ENCODE results near the gene FOCAD. TPM values are rescaled to one million over a fixed set of nuclear protein-coding genes. Genes with fewer than 3 reads are reported as not detected.
A peak's percentile ranks its signal among the peaks of the same experiment; 100 is the strongest.

The FOCAD gene
- total and polyA plus RNA-seq, 10 of the 15 experiments (the other 5 are each of a cell fraction or from before 2014, with no cell fraction given) = 13.7 to 93.0 (median 41.8) TPM

- 0 out of 4 replicates have a peak, but pooled peaks of 1 of the 2 experiments have one; percentile 6 for TF ChIP-seq ETV6 (conservative IDR thresholded peaks at IDR 0.05 in 1 of 2, IDR thresholded peaks at IDR 0.05 in 1 of 2; ENCODE audit: borderline replicate concordance in 1 of 2, low read depth in 1 of 2)
- TF ChIP-seq STAT3 (IDR thresholded peaks at IDR 0.05; ENCODE audit: low read depth, low read length) = no peak
- 0 out of 2 replicates have a peak, but pooled peaks have one; percentile 17 for TF ChIP-seq TARDBP (IDR thresholded peaks at IDR 0.05; ENCODE audit: borderline replicate concordance)
- no peak for TF ChIP-seq USF2 (IDR thresholded peaks at IDR 0.05; ENCODE audit: borderline replicate concordance, low read depth, low read length)
- 0 out of 2 replicates have a peak, but pooled peaks have one; percentile 17 for TF ChIP-seq SMARCA5 (IDR thresholded peaks at IDR 0.05)
- TF ChIP-seq BHLHE40 (IDR thresholded peaks at IDR 0.05; ENCODE audit: borderline replicate concordance in 1 of 2, low read depth in 2 of 2, low read length in 1 of 2) = peak in 1 of 2 experiments; percentile 23; a peak in 1 of 4 replicates
- no peak for TF ChIP-seq CBX5 (IDR thresholded peaks at IDR 0.05; ENCODE audit: low read depth)
- peak; percentile 75 for TF ChIP-seq POLR2A (IDR thresholded peaks at IDR 0.05; ENCODE audit: low read depth, low read length)
- TF ChIP-seq SIX5 (IDR thresholded peaks at IDR 0.05; ENCODE audit: low read depth, low read length, severe bottlenecking) = no peak
- 0 out of 2 replicates have a peak, but pooled peaks have one; percentile 18 for TF ChIP-seq CREB1 (IDR thresholded peaks at IDR 0.05; ENCODE audit: low read depth)
- 0 out of 2 replicates have a peak, but pooled peaks have one; percentile 3 for TF ChIP-seq NBN (IDR thresholded peaks at IDR 0.05)
- no peak for TF ChIP-seq ZNF384 (IDR thresholded peaks at IDR 0.05; ENCODE audit: borderline replicate concordance, low read depth, low read length)
- 0 out of 2 replicates have a peak, but pooled peaks have one; percentile 15 for TF ChIP-seq ZNF24 (IDR thresholded peaks at IDR 0.05)
- no peak for TF ChIP-seq MAX (IDR thresholded peaks at IDR 0.05; ENCODE audit: low read depth, low read length)
- TF ChIP-seq ZNF622 (IDR thresholded peaks at IDR 0.05) = no peak
- no peak for TF ChIP-seq RCOR1 (conservative IDR thresholded peaks at IDR 0.05; ENCODE audit: low read depth, low read length)
- TF ChIP-seq TCF3 (IDR thresholded peaks at IDR 0.05; ENCODE audit: borderline replicate concordance, insufficient read depth, low read depth, low read length) = no peak
- TF ChIP-seq KDM1A (IDR thresholded peaks at IDR 0.05; ENCODE audit: borderline replicate concordance) = no peak
- peak; percentile 56; the same call in 1 of the 2 replicates for TF ChIP-seq EED (IDR thresholded peaks at IDR 0.05; ENCODE audit: low read depth)
- TF ChIP-seq DPF2 (IDR thresholded peaks at IDR 0.05) = peak; percentile 16; the same call in 1 of the 2 replicates
- peak; percentile 48; the same call in 1 of the 2 replicates for TF ChIP-seq IKZF1 (conservative IDR thresholded peaks at IDR 0.05)
- TF ChIP-seq HCFC1 (IDR thresholded peaks at IDR 0.05; ENCODE audit: low read length) = peak; percentile 8; the same call in 1 of the 2 replicates
- TF ChIP-seq MYC (IDR thresholded peaks at IDR 0.05; ENCODE audit: insufficient read depth, insufficient read length, insufficient replicate concordance, low read length, severe bottlenecking) = no peak
- no peak for TF ChIP-seq RAD21 (IDR thresholded peaks at IDR 0.05; ENCODE audit: insufficient read depth, low read depth, low read length)
- TF ChIP-seq RUNX3 (IDR thresholded peaks at IDR 0.05; ENCODE audit: low read length) = peak; percentile 19; the same call in 1 of the 2 replicates
These were observed 347.2 kb downstream of the FOCAD start, which contains the start of gene HACD4 (continued) for GRCh38 chr9:21031091-21031807.
